BLaER1 (cell line): ENCODE measurements around the gene TGM5.
"Not testable (repeated sequence)": the region's sequence is repeated elsewhere in the genome, so short reads cannot be mapped to it uniquely, and the experiment has no call there.

Experiments used
- H3K27ac ChIP-seq: shearing (Covaris generic); formaldehyde crosslinking; 2 replicates; pipeline ENCODE4 v1.8.1; 2022
- H3K27me3 ChIP-seq: shearing (Covaris generic); formaldehyde crosslinking; 2 replicates; pipeline ENCODE4 v1.8.1; 2022
- H3K36me3 ChIP-seq: shearing (Covaris generic); formaldehyde crosslinking; 2 replicates; pipeline ENCODE4 v1.8.1; 2022
- H3K4me1 ChIP-seq: shearing (Covaris generic); formaldehyde crosslinking; 2 replicates; pipeline ENCODE4 v1.8.1; 2022
- H3K4me2 ChIP-seq: shearing (Covaris generic); formaldehyde crosslinking; 2 replicates; pipeline ENCODE4 v1.8.1; 2022
- H3K4me3 ChIP-seq: shearing (Covaris generic); formaldehyde crosslinking; 2 replicates; pipeline ENCODE4 v1.8.1; 2022
- H3K9ac ChIP-seq: shearing (Covaris generic); formaldehyde crosslinking; 2 replicates; pipeline ENCODE4 v1.8.1; 2022
- H3K9me3 ChIP-seq: shearing (Covaris generic); formaldehyde crosslinking; 2 replicates; pipeline ENCODE4 v1.8.1; 2022
- H4K20me1 ChIP-seq: shearing (Covaris generic); formaldehyde crosslinking; 2 replicates; pipeline ENCODE4 v1.8.1; 2022
- Cebpa-rat ChIP-seq: shearing (Covaris generic); IDR thresholded peaks from 2 replicates; pipeline ENCODE4 v1.8.1; 2022

The TGM5 gene

DNA sequence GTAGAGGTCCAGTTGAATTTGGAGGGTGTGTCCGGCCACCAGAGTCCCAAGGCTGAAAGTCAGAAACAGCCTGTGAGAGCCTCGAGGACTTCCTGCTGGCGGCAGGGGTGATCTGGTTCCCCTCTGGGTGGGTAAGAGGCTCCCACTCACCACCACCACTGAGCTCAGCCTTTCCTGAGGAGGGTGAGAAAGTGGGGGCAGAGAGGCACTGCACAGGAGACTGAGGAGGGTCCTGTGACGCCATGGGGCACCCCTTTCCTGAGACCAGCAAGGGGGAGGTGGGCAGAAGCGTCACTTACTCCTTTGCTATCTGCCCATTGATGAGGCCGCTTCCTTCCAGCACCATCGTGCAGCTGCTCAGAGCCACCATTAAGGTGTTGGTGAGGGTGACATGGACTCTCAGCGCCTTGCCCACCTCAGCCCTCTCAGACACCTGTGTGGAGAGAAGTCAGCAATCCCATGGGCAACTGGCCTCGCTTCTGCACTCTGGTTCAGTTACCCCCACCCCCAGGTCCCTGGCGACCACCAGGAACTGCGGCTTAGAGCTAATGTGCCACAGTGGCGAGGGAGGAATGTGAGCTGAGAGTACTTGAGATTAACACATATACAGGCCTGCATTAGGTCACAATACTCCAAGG, 10.0 kb upstream of the TGM5 start:
- H3K4me2 ChIP-seq: peak overlapping the region; percentile 90
- no peak overlapping the region for H3K27ac ChIP-seq
- peaks cover 76% of the 10 kb centered on the region for H3K4me1 ChIP-seq
- H3K27me3 ChIP-seq: no peaks in the 10 kb centered on the region
- H3K36me3 ChIP-seq: no peaks in the 10 kb centered on the region
- no peak overlapping the region for H3K4me3 ChIP-seq
- no peaks in the 10 kb centered on the region for H4K20me1 ChIP-seq
- H3K9me3 ChIP-seq: peaks cover 12% of the 10 kb centered on the region
- H3K9ac ChIP-seq: no peak overlapping the region
- TF ChIP-seq Cebpa-rat: no peak

DNA sequence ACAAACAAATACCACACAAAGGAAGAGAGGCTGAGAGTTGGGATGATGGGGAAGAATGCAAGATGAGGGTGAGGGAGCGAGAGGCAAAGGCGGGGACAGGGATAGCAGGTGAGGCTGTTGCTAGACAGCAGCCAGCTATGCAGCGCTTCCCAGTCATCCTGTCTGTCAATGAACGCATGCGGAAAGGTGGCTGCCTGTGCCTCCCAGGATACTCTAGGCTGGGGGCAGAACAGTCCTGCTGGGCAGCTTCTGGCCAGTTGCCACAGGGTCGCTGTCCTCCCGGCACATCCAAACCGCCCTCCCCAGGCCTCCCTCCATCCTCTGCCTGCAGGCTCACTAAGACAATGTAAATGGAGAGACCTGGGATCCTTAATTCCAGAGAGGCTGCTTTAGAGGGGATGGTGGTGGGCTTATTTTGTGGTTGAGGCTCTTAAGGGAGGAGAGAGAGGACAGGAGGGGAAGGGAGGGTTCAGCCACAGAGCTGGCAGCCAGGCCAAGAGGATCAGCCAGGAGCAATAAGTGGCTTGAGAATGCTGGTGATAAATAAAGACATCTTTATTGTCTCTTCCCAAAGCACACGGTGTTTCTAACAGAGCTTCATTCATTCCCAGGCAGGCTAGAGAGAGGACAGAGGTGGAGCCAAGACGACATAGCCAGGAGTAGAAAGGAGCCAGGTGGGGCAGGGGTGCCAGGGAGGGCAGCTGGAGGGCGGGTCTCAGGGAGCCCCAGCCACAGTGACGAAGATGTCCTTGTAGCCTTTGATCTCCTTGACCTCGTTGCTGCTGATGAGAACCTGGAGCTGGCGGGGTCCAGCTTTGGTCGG, 9.2 kb upstream of the TGM5 start:
- peaks cover 15% of the 10 kb centered on the region for H3K9me3 ChIP-seq
- H3K4me2 ChIP-seq: peak overlapping the region; percentile 90; the same call in 1 of the 2 replicates
- no peak for TF ChIP-seq Cebpa-rat
- H3K36me3 ChIP-seq: no peaks in the 10 kb centered on the region
- H3K9ac ChIP-seq: no peak overlapping the region
- H3K4me1 ChIP-seq: peaks cover 79% of the 10 kb centered on the region
- no peaks in the 10 kb centered on the region for H4K20me1 ChIP-seq
- H3K27me3 ChIP-seq: no peaks in the 10 kb centered on the region
- H3K27ac ChIP-seq: no peak overlapping the region
- no peak overlapping the region for H3K4me3 ChIP-seq

DNA sequence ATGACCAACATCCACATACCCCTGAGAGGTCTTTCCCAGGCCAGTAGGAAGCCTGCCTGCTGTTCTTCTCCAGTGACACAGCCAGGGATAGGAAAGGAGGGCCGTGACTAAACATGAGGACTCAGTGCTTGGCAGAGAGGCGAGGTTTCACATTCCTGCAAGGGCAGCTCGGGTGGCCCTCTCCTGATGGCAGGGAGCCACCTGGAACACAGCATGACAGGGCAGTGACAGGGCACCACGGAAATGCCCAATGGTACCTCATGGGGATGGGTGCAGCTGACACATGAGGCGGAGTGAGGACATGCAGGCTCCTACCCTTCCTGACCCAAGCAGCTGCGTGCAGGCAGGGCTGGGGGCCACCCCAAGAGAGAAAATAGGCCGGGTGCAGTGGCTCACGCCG, 7.4 kb upstream of the TGM5 start:
- Histone ChIP-seq H3K4me1 (peaks cover 79% of the 10 kb centered on the region), H3K9me3 (peaks cover 15% of the 10 kb centered on the region), H3K9ac (no peak overlapping the region), H3K27me3 (no peaks in the 10 kb centered on the region), H3K4me3 (no peak overlapping the region), H3K27ac (no peak overlapping the region), H4K20me1 (no peaks in the 10 kb centered on the region), H3K4me2 (peak overlapping the region; percentile 50), H3K36me3 (no peaks in the 10 kb centered on the region)
- TF ChIP-seq Cebpa-rat: no peak

DNA sequence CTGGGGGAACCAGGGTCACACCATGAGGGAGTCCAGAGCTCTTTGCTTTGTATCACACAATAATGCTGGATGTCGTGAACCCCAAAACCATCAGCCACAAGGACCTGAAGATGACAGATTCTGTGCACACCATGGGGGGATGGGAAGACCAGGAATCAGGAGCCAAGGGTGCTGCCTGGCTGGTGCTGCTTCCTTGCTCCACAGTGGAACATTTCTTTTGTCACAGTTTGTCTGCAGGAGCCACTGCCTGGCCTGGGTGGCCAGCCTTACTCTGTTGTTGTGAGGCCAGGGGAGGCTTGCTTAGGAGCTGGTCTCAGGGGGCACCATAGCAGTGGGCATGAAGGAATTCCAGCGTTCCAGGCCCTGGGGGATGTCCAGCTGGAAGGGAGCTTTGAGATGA, 6.5 kb upstream of the TGM5 start:
- peak overlapping the region; percentile 50 for H3K4me2 ChIP-seq
- H3K9ac ChIP-seq: no peak overlapping the region
- H3K4me3 ChIP-seq: no peak overlapping the region
- no peaks in the 10 kb centered on the region for H3K36me3 ChIP-seq
- no peaks in the 10 kb centered on the region for H3K27me3 ChIP-seq
- peaks cover 15% of the 10 kb centered on the region for H3K9me3 ChIP-seq
- H3K4me1 ChIP-seq: peaks cover 76% of the 10 kb centered on the region
- H3K27ac ChIP-seq: peak overlapping the region; percentile 45; the same call in 1 of the 2 replicates
- no peak for TF ChIP-seq Cebpa-rat
- no peaks in the 10 kb centered on the region for H4K20me1 ChIP-seq

DNA sequence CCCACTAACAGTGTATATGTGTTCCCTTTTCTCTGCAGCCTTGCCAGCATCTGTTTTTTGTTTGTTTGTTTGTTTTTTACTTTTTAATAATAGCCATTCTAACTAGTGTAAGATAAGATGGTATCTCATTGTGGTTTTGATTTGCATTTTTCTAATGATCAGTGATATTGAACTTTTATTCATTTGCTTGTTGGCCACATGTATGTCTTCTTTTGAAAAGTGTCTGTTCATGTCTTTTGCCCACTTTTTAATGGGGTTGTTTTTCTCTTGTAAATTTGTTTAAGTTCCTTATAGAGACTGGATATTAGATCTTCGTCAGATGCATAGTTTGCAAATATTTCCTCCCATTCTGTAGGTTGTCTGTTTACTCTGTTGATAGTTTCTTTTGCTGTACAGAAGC, 5.2 kb upstream of the TGM5 start:
- H3K27me3 ChIP-seq, H3K9ac ChIP-seq, H4K20me1 ChIP-seq, H3K36me3 ChIP-seq, H3K27ac ChIP-seq, H3K4me2 ChIP-seq, H3K4me3 ChIP-seq: not testable (repeated sequence)
- Histone ChIP-seq H3K9me3 (peaks cover 15% of the 10 kb centered on the region), H3K4me1 (peaks cover 63% of the 10 kb centered on the region)

DNA sequence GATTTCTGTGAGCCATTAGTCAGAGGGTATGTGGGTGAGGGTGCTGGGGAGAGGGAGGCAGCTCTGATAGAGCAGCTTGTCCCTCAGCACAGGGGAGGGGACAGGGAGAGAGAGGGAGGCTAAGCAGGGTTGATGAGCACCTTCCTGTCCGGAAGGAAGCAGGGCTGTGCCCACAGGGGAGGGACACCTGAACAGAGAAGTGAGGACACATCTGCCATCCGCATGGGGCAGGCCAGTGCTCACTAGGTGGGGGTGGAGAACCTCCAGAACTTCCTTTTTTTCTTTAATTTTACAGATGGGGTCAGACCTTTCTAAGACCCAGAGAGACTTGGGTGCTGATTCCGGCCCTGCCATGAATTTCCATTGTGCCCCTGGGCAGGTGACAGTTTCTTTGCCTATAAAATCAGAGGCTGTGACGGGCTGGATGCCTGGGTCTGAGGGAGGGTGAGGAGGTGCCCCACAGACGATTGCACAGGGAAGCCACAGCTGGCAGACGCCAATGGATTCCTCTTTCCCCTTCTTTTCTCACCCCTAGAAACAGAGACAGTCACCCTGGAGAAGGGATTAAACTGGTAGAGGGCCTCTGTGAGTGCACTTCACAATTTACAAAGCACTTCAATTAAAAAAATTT, 4.1 kb upstream of the TGM5 start:
- no peaks in the 10 kb centered on the region for H3K27me3 ChIP-seq
- no peaks in the 10 kb centered on the region for H3K36me3 ChIP-seq
- H3K4me2 ChIP-seq: peak overlapping the region; percentile 79
- peaks cover 52% of the 10 kb centered on the region for H3K4me1 ChIP-seq
- peaks cover 15% of the 10 kb centered on the region for H3K9me3 ChIP-seq
- H4K20me1 ChIP-seq: no peaks in the 10 kb centered on the region
- peak overlapping the region; percentile 12; the same call in 1 of the 2 replicates for H3K4me3 ChIP-seq
- H3K9ac ChIP-seq: peak overlapping the region; percentile 77
- H3K27ac ChIP-seq: peak overlapping the region; percentile 93
- no peak for TF ChIP-seq Cebpa-rat

DNA sequence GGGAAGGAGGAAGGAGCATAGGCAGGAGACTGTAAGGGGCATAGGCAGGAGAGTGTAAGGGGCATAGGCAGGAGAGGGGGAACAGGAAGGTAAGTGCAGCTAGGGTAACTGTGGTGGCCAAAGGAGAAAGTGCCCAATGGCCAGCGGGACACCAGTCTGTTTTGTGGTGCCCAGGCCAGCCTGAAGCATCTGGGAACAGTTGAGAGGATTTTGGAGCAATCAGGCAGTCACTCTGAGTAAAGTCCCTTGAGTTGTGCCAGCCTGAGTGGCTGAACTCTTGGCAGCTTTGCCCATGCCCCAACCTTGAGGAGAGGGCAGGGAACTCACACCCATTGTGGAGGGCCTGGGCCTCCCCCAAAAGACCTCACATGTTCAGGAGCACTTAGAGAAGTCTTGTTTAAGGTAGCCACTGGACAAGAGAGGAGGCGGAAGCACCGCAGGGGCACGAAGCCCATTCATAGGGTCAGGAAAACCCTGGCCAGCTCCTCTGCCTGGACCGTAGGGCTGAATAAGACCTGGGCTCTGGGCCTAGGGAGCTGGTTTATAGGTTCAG, 3.5 kb upstream of the TGM5 start:
- Histone ChIP-seq H3K4me2 (peak overlapping the region; percentile 79), H4K20me1 (no peaks in the 10 kb centered on the region), H3K27me3 (no peaks in the 10 kb centered on the region), H3K36me3 (no peaks in the 10 kb centered on the region), H3K4me1 (peaks cover 50% of the 10 kb centered on the region), H3K9me3 (peaks cover 15% of the 10 kb centered on the region), H3K27ac (peak overlapping the region; percentile 93), H3K9ac (peak overlapping the region; percentile 77), H3K4me3 (peak overlapping the region; percentile 12; the same call in 1 of the 2 replicates)
- no peak for TF ChIP-seq Cebpa-rat

DNA sequence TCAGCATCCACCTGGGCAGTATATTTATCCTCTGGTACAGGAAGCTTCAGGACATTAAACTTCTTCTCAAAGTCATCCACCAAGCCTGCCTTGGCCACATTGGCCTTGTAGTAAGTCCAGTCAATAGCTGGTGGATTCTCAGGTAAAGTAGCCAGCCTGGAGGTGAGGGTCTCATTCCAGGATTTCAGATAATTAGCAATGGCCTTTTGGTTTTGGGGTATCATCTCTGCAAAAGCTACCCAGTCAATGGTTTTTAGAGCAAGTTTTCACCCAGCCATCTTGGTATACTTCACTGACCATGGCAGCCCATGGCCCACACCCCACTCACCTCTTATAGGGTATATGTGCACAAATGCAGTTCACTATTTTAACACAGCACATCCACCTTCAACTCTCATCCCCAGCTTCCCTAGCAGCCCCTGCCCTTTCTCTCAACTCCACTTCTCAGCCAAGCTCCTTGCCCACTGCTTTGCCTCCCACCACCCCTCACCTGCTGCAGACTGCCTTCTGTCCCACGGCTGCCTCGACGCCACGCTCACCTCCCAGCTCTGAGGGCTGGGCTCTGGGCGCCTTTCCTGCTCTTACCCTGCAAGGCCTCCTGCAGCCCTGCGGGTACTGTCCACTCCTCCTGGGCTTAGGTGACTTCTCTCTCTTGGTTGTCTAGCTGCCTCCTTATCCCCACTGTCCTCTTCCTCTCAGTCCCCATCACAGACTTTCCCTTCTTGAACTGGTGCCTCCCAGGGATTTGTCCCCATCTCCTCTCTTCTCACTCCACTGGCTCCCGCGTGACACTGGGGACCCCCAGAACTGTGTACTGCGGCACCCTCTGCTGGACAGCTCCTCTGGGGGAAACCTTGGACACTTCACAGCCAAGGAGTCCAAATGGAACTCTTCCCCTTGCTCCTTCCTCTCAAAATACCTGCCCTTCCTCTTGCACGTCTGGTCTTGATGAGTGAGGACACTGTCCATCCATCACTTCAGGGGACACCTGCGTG, 1.7 kb upstream of the TGM5 start:
- Histone ChIP-seq H3K27ac (no peak overlapping the region), H3K9ac (no peak overlapping the region), H4K20me1 (no peaks in the 10 kb centered on the region), H3K9me3 (peaks cover 15% of the 10 kb centered on the region), H3K4me2 (no peak overlapping the region), H3K27me3 (no peaks in the 10 kb centered on the region), H3K4me1 (peaks cover 35% of the 10 kb centered on the region), H3K4me3 (no peak overlapping the region), H3K36me3 (no peaks in the 10 kb centered on the region)
- TF ChIP-seq Cebpa-rat: no peak

DNA sequence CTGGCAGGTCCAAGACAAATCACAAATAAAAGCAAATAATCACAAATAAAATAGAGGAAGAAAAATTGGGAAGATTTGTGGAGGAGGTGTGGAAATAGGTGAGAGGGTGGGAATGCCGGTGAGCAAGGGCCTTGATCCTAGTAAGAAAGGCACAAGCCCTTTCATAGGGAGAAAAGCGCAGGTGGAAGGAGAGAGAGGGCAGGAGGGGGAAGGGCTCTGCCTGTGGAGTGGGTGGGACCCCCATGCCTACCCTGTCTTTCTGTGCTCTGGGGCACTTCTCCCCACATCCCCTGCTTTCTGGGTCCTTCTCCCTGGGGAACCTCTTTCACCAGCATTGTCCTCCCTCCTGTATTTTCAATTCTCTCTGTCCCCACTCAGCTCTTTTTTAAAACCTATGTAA, 711 bp upstream of the TGM5 start:
- Histone ChIP-seq H3K27me3 (no peaks in the 10 kb centered on the region), H3K36me3 (no peaks in the 10 kb centered on the region)

More for the DNA sequence above, 711 bp upstream of the TGM5 start:
- Histone ChIP-seq H3K4me1 (peaks cover 30% of the 10 kb centered on the region), H3K9ac (no peak overlapping the region), H3K27ac (no peak overlapping the region), H4K20me1 (no peaks in the 10 kb centered on the region), H3K4me2 (no peak overlapping the region), H3K4me3 (no peak overlapping the region), H3K9me3 (peaks cover 11% of the 10 kb centered on the region)
- TF ChIP-seq Cebpa-rat: no peak
